HG03108 (cell line): Measurements from ENCODE around the gene NMNAT1.
"Not testable (repeated sequence)": the region's sequence is repeated elsewhere in the genome, so short reads cannot be mapped to it uniquely, and the experiment has no call there.

Source experiments
- ATAC-seq: cut with Tn5 transposase; IDR thresholded peaks from one replicate; pipeline ENCODE4 v1.9.1; 2021; ENCODE audit warnings: moderate library complexity; ENCODE audit not compliant: unreplicated experiment

NMNAT1 gene

DNA sequence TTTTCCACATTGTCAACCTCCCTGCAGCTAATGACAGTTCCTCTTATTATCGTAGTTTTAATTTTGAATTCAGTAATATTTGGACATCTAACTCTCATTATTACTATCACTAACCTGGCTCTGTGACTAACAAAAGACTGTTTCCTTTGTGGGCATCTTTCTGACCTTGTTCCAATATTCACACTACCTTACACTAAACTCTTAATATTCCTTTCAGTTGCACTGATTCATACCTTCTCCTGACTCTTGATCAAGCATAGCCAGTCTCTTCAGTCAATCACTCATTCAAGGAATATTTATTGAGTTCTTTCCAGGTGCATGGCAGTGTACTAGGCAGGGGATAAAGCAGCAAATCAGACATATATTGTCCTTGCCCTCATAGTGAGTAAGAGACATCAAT lies 25.4 kb upstream of the NMNAT1 start:
- no peak for ATAC-seq

DNA sequence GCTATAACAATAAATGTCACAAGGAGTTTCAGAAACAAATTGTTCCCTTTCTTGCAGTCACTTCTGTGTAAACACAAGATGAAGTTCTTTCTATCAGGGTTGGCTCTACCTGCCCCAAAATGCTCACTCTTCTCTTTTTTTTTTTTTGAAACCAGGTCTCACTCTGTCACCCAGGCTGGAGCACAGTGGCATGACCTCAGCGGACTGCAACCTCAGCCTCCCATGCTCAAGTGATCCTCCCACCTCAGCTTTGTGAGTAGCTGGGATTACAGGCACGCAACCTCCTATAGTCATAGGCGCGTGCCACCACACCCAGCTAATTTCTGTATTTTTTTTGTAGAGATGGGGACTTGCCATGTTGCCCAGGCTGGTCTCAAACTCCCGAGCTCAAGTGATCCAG lies 22.7 kb upstream of the NMNAT1 start:
- ATAC-seq: no peak

DNA sequence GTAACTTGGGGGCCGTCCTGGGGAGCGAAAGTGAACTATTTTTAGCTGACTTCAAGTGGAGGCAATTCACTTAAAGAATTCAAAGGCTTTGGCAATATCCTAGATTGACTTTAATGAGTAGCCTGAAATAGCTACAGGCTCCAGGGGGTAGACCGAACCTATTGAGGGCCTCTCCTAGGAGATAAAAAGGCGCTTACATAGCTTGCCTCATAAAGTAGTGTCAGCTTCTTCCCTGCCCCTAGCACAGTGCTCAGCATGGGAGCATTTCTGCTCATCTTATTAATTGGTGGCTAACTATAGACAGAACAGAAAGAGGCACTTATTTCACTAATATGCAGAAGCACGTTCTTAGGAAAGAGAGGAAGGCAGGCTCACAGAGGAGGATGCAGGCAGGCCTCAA lies 20.9 kb upstream of the NMNAT1 start:
- ATAC-seq: no peak

DNA sequence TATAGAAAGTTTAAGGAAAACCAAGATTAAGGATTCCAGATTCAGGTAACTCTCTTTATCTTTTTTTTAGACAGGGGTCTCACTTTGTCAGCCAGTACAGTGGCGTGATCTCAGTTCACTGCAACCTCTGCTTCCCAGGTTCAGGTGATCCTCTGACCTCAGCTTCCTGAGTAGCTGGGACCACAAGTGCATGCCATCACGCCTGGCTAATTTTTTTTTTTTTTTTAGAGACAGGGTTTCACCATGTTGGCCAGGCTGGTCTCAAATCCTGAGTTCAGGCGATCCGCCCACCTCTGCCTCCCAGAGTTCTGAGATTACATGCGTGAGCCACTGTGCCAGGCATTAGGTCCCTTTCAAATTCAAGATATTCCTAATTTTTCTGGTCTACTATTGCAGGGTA lies 16.0 kb upstream of the NMNAT1 start:
- no peak for ATAC-seq

DNA sequence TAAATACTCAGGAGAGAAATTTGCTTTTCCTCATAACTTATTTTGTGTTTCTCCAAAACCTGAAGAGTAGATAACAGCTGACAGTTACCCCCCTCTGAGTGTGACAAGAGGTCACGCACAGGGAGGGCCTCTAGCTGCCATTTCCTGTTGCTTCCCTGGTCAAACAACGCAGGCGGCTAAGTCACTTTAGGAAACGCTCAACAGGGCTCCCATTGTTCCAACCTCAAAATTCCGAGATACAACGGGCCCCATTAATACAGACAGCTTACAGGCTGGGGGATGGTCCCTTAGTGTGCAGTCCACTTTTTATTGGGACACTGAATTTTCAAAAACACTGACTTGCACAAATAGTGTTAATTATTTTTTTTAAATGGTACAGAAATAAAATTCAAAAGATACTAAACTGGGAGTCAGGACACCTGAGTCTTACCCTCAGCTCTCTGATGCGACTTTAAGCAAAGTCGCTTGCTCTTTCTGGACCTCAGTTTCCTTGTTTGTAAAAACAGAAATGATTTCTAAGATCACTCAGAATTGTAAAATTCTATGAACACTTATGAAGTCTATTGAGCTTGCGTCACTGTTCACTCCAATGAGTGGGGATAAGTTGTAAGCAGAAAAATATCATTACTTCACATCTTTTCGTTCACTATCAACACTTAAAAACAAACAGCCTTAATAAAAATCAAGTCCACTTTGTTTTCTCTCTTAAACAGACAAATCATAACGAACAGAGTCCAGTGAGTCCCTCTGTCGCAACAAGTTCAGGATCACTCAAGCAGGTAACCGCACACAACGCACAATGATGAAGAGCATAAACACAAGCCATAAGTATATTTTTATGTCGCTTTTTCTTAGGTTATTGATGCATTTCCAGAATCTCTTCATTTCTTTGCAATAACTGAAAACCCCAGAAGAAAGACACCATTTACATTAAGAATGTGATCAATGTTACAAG lies 13.6 kb upstream of the NMNAT1 start:
- ATAC-seq: no peak

DNA sequence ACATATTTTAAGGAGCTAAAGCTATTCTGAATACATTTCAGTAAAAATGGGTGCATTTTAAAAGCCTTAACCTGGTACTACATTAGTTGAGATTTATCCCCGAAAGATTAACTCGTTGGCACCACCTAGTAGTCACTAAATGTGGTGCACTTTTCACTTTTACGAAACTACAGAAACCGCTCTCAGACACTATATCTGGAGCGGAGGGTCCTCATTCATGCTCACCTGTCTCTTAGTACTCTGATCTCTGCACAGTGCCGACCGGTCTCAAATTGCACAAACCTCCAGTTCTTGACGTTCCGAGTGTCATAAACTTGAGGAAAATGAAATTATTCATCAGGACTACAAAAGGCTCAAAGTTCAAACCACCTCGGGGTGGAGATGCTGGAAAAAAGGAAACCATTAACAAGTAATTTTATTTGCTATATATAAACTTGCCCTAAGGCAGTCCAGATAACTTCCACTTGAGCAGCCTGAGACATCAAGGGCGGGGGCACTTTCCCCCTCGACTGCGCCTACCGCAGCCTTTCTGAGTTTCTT lies 806 bp upstream of the NMNAT1 start:
- ATAC-seq: no peak

DNA sequence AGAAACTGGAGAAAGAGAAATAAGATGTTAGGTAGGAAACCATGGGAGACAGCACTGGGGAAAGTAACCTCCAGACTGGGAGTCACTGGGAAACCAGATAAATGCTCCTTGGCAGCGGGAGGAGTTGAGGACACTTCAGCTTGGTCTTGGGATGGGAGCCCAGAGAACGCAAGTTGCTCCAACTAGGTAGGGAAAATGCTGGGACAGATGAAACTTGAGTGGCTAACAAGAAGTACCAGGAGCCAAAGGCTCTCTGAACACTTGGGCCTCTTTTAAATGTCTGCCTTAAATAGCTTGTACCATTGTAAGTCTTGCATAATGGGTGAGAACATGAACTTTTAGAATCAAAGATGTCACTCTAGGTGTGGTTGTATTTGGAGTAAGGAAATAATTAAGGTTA lies 3.0 kb downstream of the NMNAT1 start:
- ATAC-seq: no peak

DNA sequence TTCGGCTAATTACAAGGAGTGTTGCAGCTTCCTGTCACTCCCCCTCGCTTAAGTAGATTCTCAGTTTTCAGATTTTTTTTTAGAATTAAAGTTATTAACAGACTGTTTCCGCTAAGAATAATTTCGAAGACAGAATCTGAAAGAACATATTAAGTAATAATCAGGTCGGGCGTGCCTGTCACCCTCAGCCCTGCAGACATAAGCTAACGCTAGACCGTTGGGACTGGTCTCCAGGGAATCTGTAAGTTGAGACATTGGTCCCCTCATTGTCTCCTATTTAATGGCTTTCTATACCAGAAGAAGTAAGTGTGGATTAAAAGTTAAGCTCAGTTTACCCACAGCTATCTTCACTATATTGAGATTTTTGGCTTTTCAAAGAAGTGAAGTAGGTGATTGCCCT lies 14.5 kb downstream of the NMNAT1 start:
- no peak for ATAC-seq

DNA sequence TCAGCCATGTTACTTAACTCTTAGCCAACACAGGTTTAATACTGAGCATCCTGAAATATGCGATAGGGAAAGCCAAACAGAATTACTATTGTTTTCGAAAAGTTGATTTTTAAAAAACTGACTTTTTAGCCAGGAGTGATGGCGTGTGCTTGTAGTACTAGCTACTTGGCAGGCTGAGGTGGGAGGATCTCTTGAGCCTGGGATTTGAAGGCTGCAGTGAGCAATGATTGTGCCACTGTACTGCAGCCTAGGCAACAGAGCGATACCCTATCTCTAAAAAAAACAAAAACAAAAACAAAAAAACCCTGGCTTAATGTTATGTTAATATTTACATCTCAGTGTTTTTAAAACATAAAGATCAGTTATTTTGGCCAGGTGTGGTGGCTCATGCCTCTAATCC lies 16.7 kb downstream of the NMNAT1 start:
- no peak for ATAC-seq

DNA sequence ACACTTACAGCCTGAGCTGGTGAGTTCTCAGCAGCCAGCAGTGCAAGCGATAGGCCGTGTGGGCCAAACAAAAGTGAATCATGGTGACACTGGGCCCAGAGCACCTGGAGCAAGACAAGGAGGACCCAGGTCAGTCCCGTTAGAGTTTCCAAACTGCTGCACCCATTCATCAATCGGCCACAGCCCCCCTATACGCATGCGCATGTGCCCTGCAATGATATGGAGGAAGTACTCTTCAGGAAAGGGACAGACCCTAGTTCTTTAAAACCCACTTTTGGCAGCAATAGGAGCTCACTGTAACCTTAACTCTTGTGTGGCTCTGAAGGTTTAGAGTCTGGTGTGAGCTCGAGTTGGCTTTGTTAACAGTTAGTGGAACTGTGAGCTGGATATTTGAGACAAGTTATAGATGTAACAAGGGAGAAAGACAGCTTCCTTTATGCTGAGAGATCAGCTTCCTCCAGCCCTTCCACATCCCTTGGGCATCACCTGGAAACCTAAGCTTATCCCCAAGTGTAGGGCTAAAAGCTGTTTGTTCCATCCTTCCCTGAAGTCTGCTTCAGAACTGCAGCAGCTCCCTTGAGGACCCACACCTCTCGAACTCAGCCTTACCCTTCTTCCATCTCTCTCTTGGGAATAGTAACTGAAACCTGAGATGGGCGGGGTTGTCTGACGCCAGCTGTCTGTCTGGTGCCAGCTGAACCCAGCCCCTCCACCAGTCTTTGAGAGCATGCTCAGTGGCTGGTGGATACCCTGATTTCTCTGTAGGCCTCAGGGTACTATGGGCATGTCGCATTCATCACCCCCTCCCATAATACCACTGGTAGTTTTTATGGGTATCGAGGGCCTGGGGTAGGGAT lies 17.7 kb downstream of the NMNAT1 start:
- ATAC-seq: no peak

DNA sequence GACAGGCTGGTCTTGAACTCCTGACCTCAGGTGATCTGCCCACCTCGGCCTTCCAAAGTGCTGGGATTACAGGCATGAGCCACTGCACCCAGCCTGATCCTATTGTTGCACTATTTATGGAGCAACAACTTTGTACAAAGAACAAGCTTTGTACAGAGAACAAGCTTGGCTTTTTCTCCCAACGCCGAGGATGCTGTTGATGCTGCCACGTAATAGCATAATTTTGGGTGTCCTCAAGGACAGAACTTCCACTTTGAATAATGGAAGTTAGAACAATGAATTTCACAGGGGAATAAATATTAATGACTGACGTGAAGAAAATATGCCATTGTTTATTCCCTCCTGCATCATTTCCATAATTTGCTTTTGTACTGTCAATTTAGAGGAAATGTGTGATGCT lies 41.0 kb downstream of the NMNAT1 start:
- ATAC-seq: no peak

DNA sequence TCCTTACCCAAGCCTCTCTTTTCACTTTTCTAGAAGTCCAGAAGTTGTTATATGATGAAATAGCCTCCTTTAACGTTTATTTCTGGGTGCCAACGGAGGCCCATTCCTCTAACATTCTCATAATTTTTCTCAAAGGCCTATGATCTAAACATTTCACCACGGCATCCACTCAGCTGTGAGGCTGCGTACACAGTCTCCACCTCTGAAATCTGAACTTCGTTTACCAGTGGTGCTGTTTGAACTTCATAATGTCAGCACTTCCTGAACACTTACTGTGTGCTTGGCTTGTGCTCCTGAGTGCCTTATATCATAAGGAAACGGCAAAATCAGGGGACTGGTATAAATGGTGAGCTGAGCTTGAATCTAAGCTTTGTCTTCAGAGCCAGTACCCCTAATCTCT lies 41.7 kb downstream of the NMNAT1 start:
- no peak for ATAC-seq

DNA sequence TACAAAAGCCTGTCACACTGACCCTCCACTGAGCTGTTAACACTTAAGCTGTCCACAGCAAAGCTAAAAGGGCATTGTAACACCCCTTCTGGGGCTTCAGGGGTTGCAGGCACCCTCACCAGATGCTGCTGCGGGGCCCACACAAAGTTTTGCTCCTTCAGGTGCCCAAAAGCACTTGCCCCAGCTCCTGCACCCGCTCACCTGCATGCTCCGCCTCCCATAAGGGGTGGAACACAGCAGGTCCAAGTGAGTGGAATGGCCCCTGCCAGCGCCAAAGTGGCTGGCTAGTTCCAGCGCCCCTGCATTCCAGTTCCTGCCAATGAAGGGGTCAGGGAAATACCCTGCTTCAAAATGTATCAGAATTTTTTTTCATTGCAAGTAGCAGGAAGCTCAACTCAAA lies 46.5 kb downstream of the NMNAT1 start:
- no peak for ATAC-seq

DNA sequence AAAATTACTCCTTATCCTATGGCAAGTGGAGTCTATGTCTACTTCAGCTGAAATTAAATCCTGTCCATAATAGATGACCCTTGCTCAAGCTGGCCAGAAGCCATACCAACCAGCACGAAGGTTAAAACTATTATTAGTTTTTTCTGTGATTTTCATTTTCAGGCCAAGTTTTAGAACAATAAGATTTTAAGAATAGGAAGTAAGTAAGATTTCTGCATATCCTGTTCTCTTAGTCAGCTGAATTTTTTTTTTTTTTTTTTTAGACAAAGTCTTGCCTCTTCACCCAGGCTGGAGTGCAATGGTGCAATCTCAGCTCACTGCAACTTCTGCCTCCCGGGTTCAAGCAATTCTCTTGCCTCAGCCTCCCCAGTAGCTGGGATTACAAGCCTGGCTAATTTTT lies 47.7 kb downstream of the NMNAT1 start:
- no peak for ATAC-seq

DNA sequence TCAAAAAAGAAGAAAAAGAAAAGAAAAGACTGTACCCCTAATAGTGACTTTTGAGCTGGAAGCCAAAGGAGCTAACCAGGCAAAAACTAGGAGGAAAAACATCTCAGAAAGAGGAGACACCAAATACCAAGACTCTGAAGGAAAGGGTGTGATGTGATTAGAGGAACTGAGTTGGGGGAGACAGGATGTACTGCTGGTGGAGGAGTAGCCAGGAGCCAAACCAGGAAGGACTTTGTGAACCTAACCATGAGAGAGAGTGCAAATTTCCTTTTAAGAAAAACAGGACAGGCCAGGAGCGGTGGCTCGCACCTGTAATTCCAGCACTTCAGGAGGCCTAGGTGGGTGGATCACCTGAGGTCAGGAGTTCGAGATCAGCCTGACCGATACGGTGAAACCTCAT lies 49.6 kb downstream of the NMNAT1 start:
- ATAC-seq: no peak

DNA sequence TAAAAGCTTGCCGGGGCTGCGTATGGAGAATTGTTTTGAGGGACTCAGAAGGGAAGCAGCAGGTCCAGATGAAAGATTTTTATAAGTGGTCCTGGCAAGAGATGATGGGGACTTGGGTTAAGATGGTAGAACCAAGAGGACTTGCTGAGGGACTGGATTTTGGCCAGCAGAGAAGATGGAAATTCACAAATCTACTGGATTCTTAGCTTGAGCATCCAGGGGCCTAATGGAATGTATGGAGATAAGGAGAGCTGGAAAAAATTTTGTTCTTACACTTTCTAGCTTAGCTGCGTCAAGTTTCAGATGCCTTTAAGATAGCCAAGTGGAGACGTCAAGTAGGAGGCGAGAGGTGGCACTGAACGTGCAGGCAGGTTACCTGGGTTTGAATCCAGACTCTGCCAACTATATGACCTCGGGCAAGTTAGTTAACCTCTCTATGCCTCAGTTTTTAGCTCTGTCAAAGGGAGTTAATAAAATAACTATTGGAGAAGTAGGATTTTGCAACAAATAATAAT lies 50.3 kb downstream of the NMNAT1 start:
- no peak for ATAC-seq

DNA sequence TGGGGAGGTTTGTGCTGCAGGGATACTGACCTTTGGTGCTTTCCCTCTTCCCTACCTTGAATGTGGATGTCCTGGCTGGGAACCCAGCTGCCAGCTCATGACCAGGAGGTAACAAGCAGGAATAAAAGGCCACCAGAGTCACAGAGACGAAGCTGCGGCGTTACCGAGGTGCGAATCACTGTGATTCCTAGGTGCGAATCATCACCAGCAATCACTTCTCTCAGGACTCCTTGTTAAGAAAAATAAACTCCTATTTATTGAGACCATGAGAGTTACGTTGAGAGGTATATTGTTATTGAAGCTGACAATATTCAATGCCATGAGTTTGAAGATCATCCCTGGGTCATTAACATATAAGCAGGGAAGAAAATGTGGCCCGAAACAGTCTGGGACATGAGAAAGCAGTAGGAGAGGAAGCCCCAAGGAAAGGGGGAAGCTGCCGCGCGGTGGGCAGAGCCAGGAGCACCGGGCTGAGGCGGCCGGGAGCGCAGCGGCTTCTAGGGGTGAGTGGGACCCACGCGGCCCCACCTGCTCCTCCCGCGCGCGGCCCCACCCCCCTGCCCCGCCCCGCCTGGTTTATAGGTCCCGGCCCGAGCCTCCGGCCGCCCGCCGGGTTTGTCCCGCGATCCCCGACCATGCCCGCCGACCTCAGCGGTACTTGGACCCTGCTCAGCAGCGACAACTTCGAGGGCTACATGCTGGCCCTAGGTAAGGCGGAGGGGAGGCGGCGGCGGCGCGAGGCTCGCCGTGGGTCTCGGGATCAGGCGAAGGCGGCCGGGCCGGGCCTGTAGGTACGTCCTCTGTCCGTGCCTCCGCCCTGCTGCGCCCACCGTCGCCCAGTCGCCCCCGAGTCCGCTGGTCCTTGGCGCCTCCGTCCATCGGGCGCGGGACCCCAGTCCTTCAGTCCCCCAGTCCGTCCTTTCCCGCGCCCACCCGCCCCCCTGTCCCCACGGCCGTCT lies 53.6 kb downstream of the NMNAT1 start, which contains the start of gene RBP7:
TSS of gene RBP7 (plus strand) at position 605 of the 959 bp plus-strand sequence. CDS start at position 636, 31 bp downstream.
- no peak for ATAC-seq

DNA sequence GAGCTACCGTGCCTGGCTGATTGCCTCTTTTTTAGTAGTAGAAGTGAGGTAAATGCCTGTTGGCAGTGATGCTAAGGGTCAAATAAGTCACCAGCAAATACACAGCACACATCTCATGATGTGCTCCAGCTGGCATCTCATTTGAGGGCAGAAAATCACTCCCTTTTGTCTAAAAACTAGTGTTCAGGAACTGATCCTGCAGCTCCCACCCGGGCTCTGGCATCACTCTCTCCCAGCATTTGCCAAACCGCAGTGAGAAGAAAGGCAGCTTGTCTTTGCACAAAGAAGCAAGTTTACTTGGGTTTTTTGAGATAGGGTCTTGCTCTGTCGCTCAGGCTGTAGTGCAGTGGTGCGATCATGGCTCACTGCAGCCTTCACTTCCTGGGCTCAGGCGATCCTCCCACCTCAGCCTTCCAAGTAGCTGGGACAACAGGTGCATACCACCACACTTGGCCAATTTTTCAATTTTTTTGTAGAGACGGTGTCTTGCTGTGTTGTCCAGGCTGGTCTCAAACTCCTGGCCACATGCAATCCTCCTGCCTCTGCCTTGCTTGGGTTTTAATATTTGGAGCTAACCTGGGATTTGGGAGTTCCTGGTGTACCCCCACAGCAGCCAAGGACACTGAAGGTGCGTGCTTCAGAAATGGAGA lies 57.9 kb downstream of the NMNAT1 start:
- ATAC-seq: no peak

DNA sequence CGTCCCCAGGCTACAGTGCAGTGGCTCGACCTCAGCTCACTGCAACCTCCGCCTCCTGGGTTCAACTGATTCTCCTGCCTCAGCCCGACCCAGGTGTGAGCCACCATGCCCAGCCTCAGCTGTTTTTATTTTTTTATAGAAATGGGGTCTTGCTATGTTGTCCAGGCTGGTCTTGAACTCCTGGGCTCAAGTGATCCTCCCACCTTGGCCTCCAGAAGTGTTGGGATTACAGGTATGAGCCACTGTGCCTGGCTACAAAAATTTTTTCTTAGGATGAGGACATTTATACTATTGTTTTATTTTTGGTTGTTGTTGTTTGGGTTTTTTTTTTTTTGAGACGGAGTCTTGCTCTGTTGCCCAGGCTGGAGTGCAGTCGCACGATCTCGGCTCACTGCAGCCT lies 62.0 kb downstream of the NMNAT1 start:
- ATAC-seq: not testable (repeated sequence)

DNA sequence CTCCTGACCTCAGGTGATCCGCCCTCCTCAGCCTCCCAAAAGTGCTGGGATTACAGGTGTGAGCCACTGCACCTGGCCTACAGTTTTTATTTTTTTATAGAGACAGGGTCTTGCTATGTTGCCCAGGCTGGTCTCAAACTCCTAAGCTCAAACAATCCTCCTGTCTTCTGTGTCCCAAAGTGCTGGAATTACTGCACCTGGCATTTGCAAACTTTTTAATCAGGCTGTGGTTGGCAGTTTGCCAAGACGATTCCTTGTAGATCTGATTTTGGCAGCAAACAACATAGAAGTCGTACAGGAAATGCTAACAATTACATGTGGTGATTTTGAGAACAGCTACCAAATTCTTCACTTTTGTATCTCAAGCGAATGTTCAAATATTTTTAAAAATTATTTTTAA lies 63.9 kb downstream of the NMNAT1 start:
- no peak for ATAC-seq
